ENCODE measurements around the gene UBE2E3.

The UBE2E3 gene

DNA sequence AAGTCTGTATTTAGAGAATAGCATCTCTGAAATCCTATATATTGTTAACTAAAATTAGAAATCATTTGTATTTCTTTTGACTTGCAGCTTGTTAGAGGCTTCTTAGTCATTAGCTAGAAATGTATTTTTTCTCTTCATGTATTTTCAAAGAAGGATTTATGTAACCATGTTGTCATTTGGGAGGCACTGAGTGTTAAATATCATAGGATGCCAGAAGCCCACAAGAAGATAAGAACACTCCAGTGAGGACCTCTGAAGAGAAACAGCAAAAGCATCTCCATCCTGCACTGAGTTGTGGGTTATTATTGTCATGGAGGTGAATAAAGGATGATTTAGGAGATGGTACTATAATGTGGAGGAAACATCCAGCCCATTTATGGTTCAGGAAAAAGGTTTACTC, 93.5 kb downstream of the UBE2E3 start:
- TF ChIP-seq EZH2phosphoT487 (IDR thresholded peaks at IDR 0.05; ENCODE audit: low read depth): no peak
- no peak for TF ChIP-seq CTCF (IDR thresholded peaks at IDR 0.05; ENCODE audit: low read depth, low read length)

GRCh38 chr2:181074457-181074856, 94.1 kb downstream of the UBE2E3 start:
- TF ChIP-seq CTCF (IDR thresholded peaks at IDR 0.05; ENCODE audit: low read depth, low read length): no peak
- no peak for TF ChIP-seq EZH2phosphoT487 (IDR thresholded peaks at IDR 0.05; ENCODE audit: low read depth)
- H3K79me2 ChIP-seq (ENCODE audit: low read length): no peaks in the 10 kb centered on the region
- H3K36me3 ChIP-seq (replicated peaks; ENCODE audit: low read depth, low read length): no peaks in the 10 kb centered on the region
- no peak overlapping the region for H3K4me2 ChIP-seq (ENCODE audit: low read length)
- no peak overlapping the region for H2AFZ ChIP-seq (ENCODE audit: low read depth, low read length)
- no peak overlapping the region for H3K27ac ChIP-seq (ENCODE audit: low read length)
- no peak overlapping the region for H3K9ac ChIP-seq (ENCODE audit: low read length)
- no peaks in the 10 kb centered on the region for H3K4me1 ChIP-seq (ENCODE audit: low read length)
- no peaks in the 10 kb centered on the region for H3K27me3 ChIP-seq (ENCODE audit: low read depth, low read length)
- H3K4me3 ChIP-seq (ENCODE audit: low read length): no peak overlapping the region
- no peaks in the 10 kb centered on the region for H3K9me3 ChIP-seq (ENCODE audit: insufficient read depth, low read length)
- H4K20me1 ChIP-seq (ENCODE audit: insufficient read depth, low read length): no peaks in the 10 kb centered on the region

More for the DNA sequence above, 93.5 kb downstream of the UBE2E3 start:
- Histone ChIP-seq H3K27me3 (ENCODE audit: low read depth, low read length) (no peaks in the 10 kb centered on the region), H3K4me1 (ENCODE audit: low read length) (no peaks in the 10 kb centered on the region), H3K79me2 (ENCODE audit: low read length) (no peaks in the 10 kb centered on the region), H3K9me3 (ENCODE audit: insufficient read depth, low read length) (no peaks in the 10 kb centered on the region), H4K20me1 (ENCODE audit: insufficient read depth, low read length) (no peaks in the 10 kb centered on the region), H3K36me3 (replicated peaks; ENCODE audit: low read depth, low read length) (no peaks in the 10 kb centered on the region), H3K4me3 (ENCODE audit: low read length) (no peak overlapping the region), H3K9ac (ENCODE audit: low read length) (no peak overlapping the region), H2AFZ (ENCODE audit: low read depth, low read length) (no peak overlapping the region), H3K27ac (ENCODE audit: low read length) (no peak overlapping the region), H3K4me2 (ENCODE audit: low read length) (no peak overlapping the region)

DNA sequence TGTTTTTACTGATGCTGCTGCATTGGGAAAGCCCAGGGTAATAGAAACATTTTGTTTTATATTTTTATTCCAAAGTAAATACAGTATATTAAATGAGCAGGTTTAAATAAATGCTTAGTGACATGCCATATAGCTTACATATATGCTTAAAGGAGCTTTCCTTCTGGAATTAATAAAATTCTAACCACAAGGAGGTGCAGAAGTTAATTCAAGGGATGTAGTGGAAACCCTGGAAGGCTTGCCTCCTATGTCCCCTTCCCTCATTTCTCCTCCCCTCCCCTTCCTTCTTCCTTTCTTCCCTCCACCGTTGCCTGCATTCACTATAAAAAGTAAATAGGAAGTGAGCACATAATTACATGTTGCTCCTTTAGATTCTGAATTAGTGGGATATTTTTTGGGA, 96.3 kb downstream of the UBE2E3 start:
- H4K20me1 ChIP-seq (ENCODE audit: insufficient read depth, low read length): no peaks in the 10 kb centered on the region
- H2AFZ ChIP-seq (ENCODE audit: low read depth, low read length): no peak overlapping the region
- H3K4me1 ChIP-seq (ENCODE audit: low read length): no peaks in the 10 kb centered on the region
- H3K79me2 ChIP-seq (ENCODE audit: low read length): no peaks in the 10 kb centered on the region
- no peak overlapping the region for H3K27ac ChIP-seq (ENCODE audit: low read length)
- no peak overlapping the region for H3K4me3 ChIP-seq (ENCODE audit: low read length)
- no peaks in the 10 kb centered on the region for H3K9me3 ChIP-seq (ENCODE audit: insufficient read depth, low read length)
- no peaks in the 10 kb centered on the region for H3K36me3 ChIP-seq (replicated peaks; ENCODE audit: low read depth, low read length)
- no peak for TF ChIP-seq EZH2phosphoT487 (IDR thresholded peaks at IDR 0.05; ENCODE audit: low read depth)
- no peak for TF ChIP-seq CTCF (IDR thresholded peaks at IDR 0.05; ENCODE audit: low read depth, low read length)
- no peak overlapping the region for H3K9ac ChIP-seq (ENCODE audit: low read length)
- no peak overlapping the region for H3K4me2 ChIP-seq (ENCODE audit: low read length)
- H3K27me3 ChIP-seq (ENCODE audit: low read depth, low read length): no peaks in the 10 kb centered on the region

- Histone ChIP-seq H3K27me3 (ENCODE audit: low read depth, low read length) (no peaks in the 10 kb centered on the region), H3K4me2 (ENCODE audit: low read length) (no peak overlapping the region), H3K9me3 (ENCODE audit: insufficient read depth, low read length) (no peaks in the 10 kb centered on the region), H3K79me2 (ENCODE audit: low read length) (no peaks in the 10 kb centered on the region), H3K4me3 (ENCODE audit: low read length) (no peak overlapping the region), H3K9ac (ENCODE audit: low read length) (no peak overlapping the region), H3K4me1 (ENCODE audit: low read length) (no peaks in the 10 kb centered on the region), H2AFZ (ENCODE audit: low read depth, low read length) (no peak overlapping the region), H3K27ac (ENCODE audit: low read length) (no peak overlapping the region), H3K36me3 (replicated peaks; ENCODE audit: low read depth, low read length) (no peaks in the 10 kb centered on the region), H4K20me1 (ENCODE audit: insufficient read depth, low read length) (no peaks in the 10 kb centered on the region)
- TF ChIP-seq CTCF (IDR thresholded peaks at IDR 0.05; ENCODE audit: low read depth, low read length) (peak; percentile 74), EZH2phosphoT487 (IDR thresholded peaks at IDR 0.05; ENCODE audit: low read depth) (no peak)
Measured at GRCh38 chr2:181077128-181077709, 96.8 kb downstream of the UBE2E3 start.
